Activated T-helper 1 cell treated with Interleukin-2 at 50 U/mL for 16 hours (primary cell): ENCODE measurements around the gene EVL.

Experiments used
- DNase-seq: peaks from one replicate; pipeline ENCODE4 v3.0.0-alpha.2; 2020; ENCODE audit warnings: low read depth

The EVL gene

DNA sequence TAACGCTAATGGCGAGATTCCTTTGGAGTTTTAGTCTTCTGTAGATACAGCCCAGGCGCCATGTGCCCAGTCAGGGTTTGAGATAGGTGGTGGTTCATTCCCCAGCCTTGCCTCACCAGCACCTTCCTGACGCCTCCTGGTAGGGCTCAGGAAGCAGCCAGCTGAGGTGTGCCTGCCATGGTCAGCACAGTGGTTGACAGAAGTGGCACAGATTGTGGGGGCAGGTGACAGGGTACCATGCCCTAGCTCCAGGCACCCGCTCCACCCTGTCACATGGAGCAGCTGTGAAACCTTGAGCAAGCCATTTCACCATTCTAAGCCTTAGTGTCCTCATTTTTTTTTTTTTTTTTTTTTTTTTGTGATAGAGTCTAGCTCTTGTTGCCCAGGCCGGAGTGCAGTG, 45.6 kb downstream of the EVL start:
- no peak for DNase-seq

DNA sequence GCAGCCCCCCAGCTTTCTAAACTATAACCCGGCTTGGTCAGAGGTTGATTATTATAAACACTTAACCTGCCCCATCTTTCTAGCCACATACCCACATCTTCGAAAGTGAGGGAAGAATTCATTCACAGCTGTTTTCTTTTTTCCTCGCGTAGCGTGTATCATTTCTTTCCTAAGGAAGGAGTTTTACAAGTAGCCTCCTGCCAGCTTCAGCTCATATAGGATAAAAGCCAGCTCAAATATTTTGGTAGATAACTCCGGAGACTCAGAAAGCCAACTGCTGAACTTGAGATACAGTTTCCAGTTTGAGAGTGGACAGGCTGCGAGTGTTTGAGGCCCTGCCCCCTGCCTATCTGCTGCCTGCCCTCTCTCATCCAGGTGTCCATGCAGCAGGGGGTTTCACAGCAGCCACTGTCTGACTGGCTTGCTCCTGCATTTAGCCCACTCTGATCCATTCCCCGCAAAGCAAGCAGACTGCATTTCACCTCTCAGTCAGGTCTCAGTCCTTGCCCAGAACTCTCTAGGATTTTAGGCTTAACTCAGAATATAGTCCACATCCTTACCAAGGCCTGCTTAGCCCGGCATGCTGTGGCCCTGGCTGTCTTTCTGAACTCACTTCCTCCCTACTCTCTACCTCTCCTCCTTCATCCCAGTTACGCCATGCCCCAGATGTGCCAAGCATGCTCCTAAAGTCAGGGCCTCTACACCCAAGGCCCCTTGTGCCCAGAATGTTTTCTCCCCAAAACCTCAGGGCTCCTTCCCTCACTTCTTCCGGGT, 46.9 kb downstream of the EVL start:
- DNase-seq: no peak

DNA sequence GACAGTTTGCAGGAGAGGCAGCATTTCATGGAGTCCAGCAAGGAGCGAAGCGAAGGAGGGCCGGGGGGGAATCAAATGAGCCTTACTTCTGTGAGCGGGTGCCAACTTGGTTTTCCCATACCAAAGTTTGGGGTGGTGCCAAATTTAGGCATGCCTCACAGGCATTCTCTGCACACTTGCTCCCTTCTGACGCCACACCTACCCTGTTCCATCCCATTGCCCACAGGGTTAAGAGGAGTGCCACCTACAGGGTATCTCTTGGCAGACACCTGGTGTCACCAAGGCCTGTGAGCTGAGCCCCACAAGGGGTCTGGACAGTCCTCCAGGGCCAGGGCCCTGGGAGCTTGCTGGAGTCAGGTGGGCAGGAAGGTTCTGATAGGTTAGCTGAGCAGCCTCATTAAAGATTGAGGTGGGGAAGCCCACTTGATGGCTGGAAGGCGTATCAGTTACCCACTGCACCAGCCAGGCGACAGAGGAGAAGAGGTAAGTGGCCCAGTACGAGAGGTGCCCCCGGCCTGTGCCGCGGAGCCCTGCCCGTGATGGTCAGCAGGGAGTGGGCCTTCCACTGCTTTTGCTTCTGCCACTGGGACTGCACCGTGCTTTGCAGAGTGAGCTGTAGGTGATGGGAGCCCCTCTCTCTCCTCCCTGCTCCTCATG, 49.0 kb downstream of the EVL start:
- DNase-seq: no peak

DNA sequence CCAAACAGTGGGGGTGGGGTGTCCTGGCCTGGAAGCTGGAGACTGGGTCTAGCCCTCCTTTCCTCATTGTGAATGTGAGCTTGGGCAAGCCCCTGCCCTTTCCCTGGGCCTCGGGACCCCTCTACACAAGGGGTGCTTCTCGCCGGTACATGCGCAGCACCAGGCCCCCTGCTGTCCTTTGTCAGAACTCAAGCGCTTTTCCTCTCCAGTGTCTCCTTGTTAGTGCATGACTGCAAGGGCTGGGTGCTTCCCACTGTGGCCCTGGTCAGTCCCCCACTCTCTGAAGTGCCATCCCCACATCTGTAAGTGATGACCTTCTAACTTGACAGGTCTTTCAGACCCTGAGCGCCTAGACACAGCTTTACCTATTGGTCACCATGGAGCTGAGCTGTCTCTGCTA, 50.0 kb downstream of the EVL start:
- DNase-seq: no peak

DNA sequence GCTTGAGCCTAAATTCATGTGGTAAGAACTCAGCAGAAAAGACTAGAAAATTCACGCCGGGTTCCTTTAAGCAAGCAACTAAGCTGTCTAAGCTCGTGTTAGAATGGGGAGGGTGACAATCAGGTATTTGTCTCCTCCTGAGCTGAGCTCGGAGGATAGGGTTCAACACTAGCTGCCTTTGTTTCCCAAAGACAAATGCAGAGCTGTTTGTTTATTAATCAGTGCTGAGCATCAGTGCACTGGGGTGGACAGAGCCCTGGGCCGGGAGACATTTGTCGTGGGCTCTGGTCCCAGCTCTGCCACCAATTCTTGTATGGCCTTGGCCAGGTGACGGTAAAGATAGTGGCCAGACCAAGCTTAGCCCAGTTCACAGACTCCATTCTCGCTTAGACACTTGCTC, 50.5 kb downstream of the EVL start:
- no peak for DNase-seq

DNA sequence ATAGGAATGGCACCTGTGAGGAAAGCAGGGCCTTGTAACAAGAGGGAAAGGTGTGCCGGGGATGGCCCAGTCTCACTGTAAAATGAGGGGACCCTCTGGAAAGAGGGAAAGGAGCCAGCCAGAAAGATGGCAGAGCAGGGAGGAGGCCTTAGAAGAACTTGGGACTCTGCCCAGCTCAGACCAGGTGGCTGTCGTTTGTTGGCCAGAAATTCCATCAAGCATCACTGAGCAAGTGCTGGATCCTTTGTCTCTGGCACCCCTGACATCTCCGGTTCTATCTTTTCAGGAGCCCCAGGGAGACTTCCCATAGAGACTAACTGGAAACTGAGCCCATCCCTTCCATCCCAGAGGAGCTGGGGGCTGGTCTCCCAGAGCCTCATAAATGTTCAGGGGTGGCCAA, 50.9 kb downstream of the EVL start:
- DNase-seq: no peak

DNA sequence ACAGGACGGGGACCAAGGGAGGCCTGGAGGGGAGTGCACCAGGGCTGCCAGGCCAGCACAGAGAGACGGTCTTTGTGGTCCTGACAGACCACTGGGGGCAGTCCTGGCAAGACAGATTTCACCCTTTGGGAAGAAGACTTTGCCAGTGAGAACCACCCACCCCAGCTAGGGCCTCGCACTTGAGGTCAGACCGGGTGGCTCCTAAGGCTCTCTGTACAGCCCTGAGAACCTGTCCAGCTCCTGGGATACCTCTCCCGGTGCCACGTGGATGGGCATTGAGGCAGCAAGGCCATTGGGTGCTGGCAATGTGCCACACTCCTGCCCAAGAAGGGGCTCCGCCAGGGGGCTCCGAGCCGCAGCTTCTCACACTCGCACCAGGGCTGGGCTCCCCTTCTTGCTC, 51.8 kb downstream of the EVL start:
- no peak for DNase-seq

DNA sequence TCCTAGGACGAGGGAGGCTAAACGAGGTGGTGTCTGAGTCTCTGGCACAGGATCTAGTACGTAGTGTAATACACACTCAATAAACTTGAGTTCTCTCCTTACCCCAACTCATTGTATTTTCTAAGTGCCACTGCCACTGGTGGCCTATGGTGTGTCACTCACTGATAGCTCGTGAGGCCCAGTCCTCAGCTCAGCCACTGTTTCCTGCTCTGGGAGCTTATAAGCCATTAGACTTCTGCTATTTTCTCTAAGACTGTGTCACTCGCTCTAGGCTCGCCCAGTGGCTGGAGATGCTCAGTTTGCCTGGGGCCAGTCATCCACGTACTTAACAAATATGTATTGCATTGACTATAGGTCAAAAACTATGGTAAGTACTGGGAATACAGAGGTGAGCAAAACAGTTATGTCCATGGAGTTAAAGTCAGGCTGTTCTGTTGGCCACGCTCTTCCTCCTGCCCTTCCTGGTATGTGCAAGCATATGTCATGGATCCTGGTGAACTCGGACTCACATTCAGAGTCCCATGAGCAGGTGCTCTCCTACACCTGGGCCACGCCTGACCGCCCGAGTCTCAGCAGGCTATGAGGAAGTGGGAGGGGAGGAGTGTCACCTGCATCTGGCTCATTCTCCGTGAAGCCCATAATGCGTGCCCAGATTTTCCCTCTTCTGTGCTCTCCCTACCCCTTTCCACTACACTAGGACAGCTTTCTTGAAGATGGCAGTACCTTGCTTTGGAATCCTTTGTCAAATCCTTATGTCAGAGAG, 52.6 kb downstream of the EVL start:
- no peak for DNase-seq

DNA sequence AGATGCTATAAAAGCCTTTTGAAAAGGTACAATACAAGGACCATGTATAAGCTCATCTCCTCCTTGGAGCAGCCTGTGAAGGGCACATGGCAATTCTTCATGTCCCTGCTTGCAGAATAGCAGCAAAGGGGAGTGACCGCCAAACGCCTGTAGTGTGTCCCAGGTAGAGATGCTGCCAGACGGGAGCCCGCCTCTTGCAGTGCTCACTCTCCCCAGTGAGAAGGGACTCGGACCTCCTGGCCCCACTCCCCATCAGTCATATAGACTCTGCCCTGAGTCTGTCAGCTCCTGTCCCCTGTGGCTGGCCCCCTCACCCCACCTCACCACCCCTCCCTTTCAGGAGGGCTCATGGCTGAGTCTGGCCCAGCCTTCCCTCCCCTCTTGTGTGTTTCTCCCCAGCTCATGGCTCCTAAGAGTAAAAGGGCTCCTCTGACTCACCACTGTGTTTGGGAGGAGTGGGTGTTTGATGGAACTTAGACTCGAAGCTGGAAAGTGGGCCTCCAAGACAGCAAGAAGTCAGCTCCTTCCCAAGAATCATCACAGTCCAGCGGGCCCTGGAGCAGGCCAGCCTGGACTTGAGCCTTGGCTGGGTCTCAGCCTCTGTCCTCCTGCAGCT, 53.3 kb downstream of the EVL start:
- DNase-seq: no peak

DNA sequence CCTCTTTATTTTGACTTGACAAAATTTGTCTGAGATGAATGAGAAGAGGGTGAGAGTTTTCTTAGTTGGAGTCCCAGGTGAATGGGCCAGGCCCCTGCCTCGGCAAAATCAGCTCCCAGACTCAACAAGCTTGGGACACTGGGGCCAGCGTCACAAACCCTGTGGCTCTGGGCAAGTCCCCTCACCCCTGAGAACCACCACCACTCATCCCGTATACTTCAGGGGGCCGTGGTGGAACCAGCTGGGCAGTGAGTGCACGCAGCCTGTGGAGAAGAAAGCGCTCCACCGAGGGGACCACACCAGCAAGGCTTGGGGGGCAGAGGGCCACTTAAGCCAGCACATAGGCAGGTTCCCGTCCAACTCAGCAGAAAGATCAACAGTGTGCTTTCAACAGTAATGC, 54.0 kb downstream of the EVL start:
- DNase-seq: no peak

DNA sequence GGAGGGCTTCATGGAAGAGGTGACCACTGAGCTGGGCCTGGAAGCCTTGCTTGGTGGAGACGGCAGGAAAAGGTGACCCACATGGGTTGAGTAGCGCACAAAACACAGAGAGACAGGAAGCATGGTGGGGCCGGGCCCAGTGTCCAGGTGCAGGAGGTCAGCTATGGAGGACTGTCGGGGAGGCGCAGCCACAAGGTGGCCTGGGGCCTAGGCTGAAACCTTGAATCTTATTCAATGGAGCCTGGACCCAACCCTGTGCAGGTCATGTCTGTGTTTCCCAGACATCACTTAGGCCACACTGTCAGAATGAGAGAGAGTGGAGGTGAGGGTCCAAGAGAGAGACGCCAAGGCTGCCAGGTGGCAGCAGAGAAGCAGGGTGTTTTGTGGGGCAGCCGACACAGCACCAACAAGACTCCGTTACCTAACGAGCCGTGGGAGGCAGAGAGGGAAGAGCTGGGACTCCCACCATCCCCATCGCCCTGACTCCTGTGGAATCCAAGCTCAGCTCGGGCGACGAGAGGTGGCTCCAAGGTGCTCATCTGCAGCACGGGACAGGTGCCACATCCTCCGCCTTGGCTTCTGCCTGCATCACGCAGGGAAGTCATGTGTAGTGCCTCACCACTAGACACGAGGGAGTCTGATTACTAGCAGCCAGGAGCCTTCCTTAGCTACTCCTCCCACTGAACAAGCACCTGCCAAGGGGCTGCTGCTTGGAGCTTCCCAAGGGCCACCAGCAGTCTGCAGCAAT, 55.5 kb downstream of the EVL start:
- DNase-seq: no peak

DNA sequence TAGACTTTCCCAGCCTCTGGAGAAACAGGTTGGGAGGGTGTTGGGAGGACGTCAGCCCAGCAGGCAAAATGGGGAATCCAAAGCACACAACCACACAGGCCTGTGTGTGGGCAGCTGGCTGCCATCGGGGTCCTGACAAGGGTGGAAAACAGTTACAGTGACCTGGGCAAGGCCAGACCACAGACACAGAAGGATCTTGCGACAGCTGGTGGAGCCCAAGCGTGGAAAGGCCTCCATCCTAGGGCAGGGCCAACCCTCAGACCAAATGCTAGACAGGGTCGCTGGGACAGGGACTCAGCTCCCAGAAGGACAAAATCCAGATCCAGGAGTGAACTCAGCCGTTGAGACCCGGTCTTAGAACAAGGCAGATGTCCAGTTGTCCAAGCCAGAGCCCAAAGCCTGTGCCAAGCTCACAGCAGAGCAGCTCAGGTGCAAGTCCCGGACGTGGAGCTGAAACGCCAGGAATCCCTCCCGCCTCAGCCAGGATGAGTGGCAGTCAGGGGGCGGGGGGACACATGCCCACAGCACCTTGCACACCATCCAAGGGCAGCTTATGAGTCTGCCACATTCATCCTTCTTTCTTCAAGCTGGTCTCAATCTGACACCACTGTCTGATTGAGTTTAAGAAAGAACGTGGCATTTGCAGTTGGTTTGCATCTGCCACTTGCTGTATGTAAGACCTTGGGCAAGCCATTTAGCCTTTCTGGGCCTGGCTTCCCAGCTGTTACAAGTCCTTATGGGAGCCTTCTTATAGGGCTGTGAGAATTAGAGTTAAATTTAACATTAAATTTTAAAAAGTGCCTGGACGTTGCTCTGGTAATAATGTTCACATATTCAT, 56.6 kb downstream of the EVL start:
- no peak for DNase-seq

DNA sequence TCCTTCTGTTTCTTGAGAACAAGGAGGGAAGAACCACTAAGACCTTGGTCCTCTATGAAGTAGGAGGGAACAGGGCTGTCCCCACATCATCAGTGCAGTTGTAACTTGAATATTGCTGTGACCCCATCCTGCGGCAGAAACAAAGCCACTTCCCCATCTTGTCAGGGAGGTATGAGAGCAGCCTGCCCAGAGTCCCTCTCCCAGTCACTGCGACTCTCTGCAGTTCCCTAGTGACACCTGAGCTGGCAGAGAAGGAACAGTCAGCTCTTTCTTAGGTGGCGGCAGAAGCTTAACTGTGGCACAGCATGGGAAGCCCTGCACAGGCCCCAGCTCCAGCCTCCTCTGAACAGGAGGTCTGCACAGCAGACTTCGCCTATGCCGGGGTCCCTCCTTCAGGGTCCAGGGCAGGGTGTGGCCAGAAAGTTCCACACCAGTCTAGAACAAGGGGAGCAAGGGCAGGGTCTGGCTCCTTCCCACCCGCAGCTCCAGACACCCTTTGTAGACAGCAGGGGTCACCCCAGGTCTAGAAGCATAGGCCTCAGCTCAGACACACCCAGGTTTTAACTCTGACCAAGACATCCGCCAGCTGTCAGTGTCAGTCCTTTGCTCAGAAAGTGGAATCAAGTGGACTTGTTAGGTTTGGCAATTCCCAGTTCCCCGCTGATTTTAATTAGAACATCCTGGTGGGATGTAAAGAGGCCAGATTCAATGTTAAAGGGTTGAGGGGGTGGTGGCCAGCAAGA, 57.4 kb downstream of the EVL start:
- no peak for DNase-seq

DNA sequence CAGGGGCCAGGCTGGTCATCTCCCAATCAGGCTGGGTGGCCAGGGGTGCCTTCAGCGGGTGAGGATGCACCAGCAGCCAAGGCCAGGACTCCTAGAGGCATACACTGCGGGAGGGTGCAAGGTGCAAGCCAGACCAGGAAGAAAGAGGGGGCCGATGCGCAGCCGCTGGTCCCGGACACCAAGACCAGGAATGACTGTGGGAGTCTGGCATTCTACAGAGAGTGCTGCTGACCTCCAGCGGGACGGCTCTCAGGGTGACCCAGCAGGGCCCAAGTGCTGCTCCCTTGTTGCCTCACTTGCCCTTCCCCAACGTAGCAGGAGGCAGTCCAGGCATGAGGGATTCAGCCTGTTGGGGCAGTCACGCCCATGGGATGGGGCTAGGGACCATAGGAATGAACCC, 58.4 kb downstream of the EVL start:
- no peak for DNase-seq

DNA sequence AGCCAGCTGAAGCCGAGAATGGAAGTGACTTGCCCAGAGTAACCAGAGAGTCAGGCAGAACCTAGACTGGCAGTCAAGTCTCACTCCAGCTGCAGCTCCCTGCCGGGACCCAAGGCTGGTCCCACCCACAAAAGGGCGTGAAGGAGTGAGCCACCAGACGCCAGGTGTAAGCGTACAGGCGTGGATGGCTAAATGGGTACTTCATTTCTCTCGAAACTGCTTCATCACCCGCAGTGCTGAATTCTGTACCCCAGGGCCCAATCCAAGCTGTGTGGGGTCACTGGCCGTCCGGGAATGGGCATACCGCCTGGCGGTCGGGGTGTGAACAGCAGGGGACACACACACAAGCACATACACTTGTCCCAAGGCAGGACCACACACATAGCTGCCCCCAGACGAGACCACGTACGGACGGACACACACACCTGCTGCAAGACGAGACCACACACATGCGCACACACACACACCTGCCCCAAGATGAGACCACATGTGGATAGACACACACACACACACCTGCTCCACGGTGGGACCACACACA, 59.4 kb downstream of the EVL start:
- no peak for DNase-seq

DNA sequence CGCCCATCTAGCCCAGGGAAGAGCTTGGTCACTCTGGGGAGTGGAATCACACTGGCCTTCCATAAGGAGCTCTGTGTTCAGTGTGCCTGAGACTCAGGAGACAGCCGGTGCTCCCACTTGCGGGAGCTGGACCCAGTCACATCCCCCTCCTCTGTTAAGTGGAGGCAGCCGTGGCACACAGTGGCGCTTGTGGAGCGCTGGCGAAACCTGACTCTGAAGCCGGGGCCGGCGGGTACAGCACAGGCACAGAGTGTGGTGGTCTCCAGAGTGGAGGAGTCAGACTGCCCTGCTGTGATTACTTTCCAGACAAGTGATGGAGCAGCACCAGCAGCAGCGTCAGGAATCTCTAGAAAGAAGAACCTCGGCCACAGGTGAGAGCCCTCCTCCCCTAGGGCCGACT, 61.2 kb downstream of the EVL start:
- DNase-seq: no peak

DNA sequence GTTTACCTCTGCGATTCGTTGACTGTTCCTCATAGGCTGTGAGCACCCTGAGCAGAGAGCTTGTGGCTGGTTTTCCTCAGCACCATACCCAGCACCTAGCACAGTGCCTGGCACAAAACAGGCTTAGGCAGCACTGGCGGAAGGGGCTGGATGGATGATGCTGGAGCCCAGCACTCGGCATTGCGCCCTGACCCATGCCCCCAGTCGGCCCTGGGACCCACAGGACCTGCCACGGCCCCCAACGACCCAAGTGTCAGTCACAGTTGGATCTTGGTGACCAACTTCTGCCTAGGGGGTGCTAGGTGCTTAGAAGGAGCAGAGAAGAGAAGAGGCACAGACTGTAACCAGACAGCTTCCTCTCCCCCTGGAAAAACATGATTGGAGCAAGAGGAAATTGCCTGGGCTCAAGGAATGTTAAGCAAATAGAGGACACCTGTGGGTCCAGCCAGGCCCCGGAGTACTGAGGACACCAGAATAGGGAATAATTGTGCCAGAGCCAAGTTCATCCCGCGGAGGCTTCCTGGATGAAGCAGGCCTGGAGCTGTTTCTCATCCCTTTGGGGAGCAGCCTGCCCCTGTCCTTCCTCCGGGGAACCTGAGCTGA, 62.7 kb downstream of the EVL start:
- DNase-seq: no peak

DNA sequence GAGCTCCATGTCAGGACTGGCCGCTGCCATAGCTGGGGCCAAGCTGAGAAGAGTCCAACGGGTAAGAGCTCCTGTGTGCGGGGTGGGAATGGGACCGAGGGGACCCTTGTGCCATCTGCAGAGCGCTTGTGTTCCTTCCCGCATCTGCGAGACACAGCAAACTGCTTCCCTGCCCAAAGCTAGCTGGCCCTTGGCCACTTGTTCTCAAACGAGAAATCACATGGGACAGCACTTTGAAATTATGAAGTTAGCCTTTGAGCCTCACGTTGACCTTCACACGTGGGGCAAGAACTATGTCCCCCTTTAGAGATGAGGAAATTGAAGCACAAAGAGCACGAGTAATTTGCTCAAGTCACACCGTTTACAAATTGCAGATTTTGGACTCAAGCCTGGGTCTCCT, 63.5 kb downstream of the EVL start:
- DNase-seq: no peak

DNA sequence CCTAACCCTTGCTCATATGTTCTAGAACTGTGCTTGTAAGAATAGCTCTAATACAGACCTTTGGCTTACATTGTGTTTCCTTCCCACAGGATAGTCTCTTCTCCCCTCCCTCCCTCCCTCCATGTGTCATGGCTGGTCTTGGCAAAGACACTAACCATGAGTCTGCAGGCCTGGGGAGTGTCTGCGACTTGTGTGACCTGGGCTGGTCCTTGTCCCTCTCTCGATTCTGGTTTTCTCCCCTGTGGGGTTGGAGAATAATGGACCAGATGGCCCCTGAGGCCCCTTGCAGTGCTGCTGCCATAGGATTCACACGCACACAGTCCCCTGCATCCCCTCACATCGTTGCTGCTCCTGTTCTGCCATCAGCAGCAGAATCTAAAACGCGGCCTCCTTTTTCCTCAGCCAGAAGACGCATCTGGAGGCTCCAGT, 64.0 kb downstream of the EVL start:
- DNase-seq: no peak

DNA sequence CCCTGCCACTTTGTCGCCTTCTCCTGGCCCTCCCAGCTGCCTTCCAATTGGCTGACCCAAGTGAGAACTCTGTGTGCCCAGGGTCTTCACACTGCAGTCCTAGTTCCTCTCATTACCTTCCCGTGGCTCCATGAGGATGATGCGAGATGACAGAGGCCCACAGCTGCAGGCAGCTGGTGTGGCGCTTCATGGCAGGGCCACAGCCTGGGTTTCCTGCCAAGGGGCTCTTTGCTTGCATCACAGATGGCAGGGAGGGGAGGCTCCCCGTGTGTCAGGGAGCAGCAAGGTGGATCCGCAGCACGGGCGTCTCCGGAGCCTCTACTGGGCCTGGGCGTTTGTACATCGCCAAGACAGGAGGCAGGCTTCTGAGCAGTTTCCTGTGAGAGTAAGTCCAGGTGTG, 65.3 kb downstream of the EVL start:
- DNase-seq: no peak
